K562 (cell line): ENCODE measurements around the gene LAMB1.

Experiments used
- CTCF ChIP-seq, 3 experiments: IDR thresholded peaks in 2 of 3; conservative IDR thresholded peaks in 1 of 3; 2 replicates each; pipeline ENCODE4 v1.5.1; 2011 to 2012; ENCODE audit warnings: low read length in 3 of 3, mild to moderate bottlenecking in 3 of 3, control low read depth in 2 of 3, improper control_type of control experiment in 1 of 3, inconsistent platforms in 1 of 3, low read depth in 1 of 3, mixed read lengths in 1 of 3, moderate library complexity in 1 of 3; ENCODE audit not compliant: insufficient read depth in 2 of 3
- EGR1 ChIP-seq: fragments of 450-650 bp; conservative IDR thresholded peaks from 2 replicates; pipeline ENCODE4 v1.6.1; 2017; ENCODE audit warnings: mild to moderate bottlenecking
- POLR2A ChIP-seq: fragments of 450-650 bp; conservative IDR thresholded peaks from 2 replicates; pipeline ENCODE4 v1.6.1; 2016
- USF1 ChIP-seq: sonication (generic); formaldehyde crosslinking; IDR thresholded peaks from 2 replicates; pipeline ENCODE4 v1.9.0; 2022; ENCODE audit warnings: mild to moderate bottlenecking, missing genetic modification reagents
- ZNF274 ChIP-seq: IDR thresholded peaks from 2 replicates; pipeline ENCODE4 v1.6.1; 2011; ENCODE audit warnings: low read depth, mild to moderate bottlenecking, low read length, moderate library complexity, borderline replicate concordance
- ZNF778 ChIP-seq: fragments of 450-650 bp; formaldehyde crosslinking; IDR thresholded peaks from 2 replicates; pipeline ENCODE4 v1.4.0; 2020; ENCODE audit warnings: mild to moderate bottlenecking, moderate library complexity

GRCh38 chr7:108014747-108015682, 12.1 kb upstream of the LAMB1 start:
- no peak for TF ChIP-seq POLR2A
- TF ChIP-seq USF1 (CRISPR knock-in tag), result no peak
- no peak for TF ChIP-seq EGR1
- TF ChIP-seq CTCF (IDR thresholded peaks at IDR 0.05 in 2 of 3, conservative IDR thresholded peaks at IDR 0.05 in 1 of 3; ENCODE audit: insufficient read depth in 2 of 3, low read depth in 1 of 3, low read length in 3 of 3), result no peak
- no peak for TF ChIP-seq ZNF778 (CRISPR knock-in tag)
- no peak for TF ChIP-seq ZNF274
